Hepatocyte (in vitro differentiated cells): ENCODE measurements around the gene SGMS1. TPM values are rescaled to one million over a fixed set of nuclear protein-coding genes. Genes with fewer than 3 reads are reported as not detected.

Source experiments
- DNase-seq: peaks from one replicate; pipeline ENCODE4 v3.0.0-alpha.2; 2016; ENCODE audit warnings: low spot score
- H2AFZ ChIP-seq: fragments of 200-600 bp; sonication (generic); 2 replicates; pipeline ENCODE4 v1.6.0; 2016; ENCODE audit warnings: antibody characterized with exemption, mild to moderate bottlenecking
- H3K27ac ChIP-seq: fragments of 200-600 bp; sonication (generic); 2 replicates; pipeline ENCODE4 v1.5.1; 2016; ENCODE audit warnings: mild to moderate bottlenecking
- H3K27me3 ChIP-seq: fragments of 200-600 bp; sonication (generic); 2 replicates; pipeline ENCODE4 v1.6.1; 2016
- H3K36me3 ChIP-seq: fragments of 200-600 bp; sonication (generic); replicated peaks from 2 replicates; pipeline ENCODE4 v1.5.1; 2016; ENCODE audit warnings: low read depth; ENCODE audit not compliant: insufficient read depth
- H3K4me1 ChIP-seq: fragments of 200-600 bp; sonication (generic); 2 replicates; pipeline ENCODE4 v1.5.1; 2016; ENCODE audit warnings: mild to moderate bottlenecking, moderate library complexity; ENCODE audit not compliant: insufficient read depth
- H3K4me2 ChIP-seq: fragments of 200-600 bp; sonication (generic); 2 replicates; pipeline ENCODE4 v1.6.0; 2016
- H3K4me3 ChIP-seq: fragments of 200-600 bp; sonication (generic); 2 replicates; pipeline ENCODE4 v1.5.1; 2016; ENCODE audit warnings: mild to moderate bottlenecking
- H3K79me2 ChIP-seq: fragments of 200-600 bp; sonication (generic); 2 replicates; pipeline ENCODE4 v1.6.0; 2017; ENCODE audit warnings: mild to moderate bottlenecking
- H3K9me2 ChIP-seq: fragments of 200-600 bp; sonication (generic); replicated peaks from 2 replicates; pipeline ENCODE4 v1.6.0; 2017; ENCODE audit warnings: mild to moderate bottlenecking; ENCODE audit not compliant: insufficient read depth
- H3K9me3 ChIP-seq: fragments of 200-600 bp; sonication (generic); 2 replicates; pipeline ENCODE4 v1.5.1; 2016; ENCODE audit warnings: low read depth, mild to moderate bottlenecking
- H4K20me1 ChIP-seq: fragments of 200-600 bp; sonication (generic); 2 replicates; pipeline ENCODE4 v1.6.0; 2016; ENCODE audit warnings: mild to moderate bottlenecking; ENCODE audit not compliant: insufficient read depth, poor library complexity, severe bottlenecking
- CTCF ChIP-seq: fragments of 200-600 bp; sonication (generic); IDR thresholded peaks from 2 replicates; pipeline ENCODE4 v1.5.1; 2016; ENCODE audit warnings: antibody characterized with exemption, mild to moderate bottlenecking; ENCODE audit not compliant: poor library complexity
- EZH2 ChIP-seq: fragments of 200-600 bp; sonication (generic); IDR thresholded peaks from 2 replicates; pipeline ENCODE4 v1.6.1; 2016; ENCODE audit warnings: antibody characterized with exemption, mild to moderate bottlenecking, borderline replicate concordance
- EZH2phosphoT487 ChIP-seq: fragments of 200-600 bp; sonication (generic); IDR thresholded peaks from one replicate; pipeline ENCODE4 v1.6.1; 2018; ENCODE audit warnings: antibody characterized with exemption, mild to moderate bottlenecking, low read depth, moderate library complexity; ENCODE audit not compliant: unreplicated experiment, severe bottlenecking
- WGBS: methylation state at CpG from one replicate; pipeline ENCODE4 v1.1.6; 2016; ENCODE audit warnings: low lambda C conversion rate; ENCODE audit errors: missing lambda C conversion rate; 5-methylcytosine and 5-hydroxymethylcytosine counted together
- polyA plus RNA-seq: library from polyadenylated mRNA; unstranded; fragments of >200 nt; fragmentation: Nextera tagmentation; extraction: Ambion mirVana; gene quantifications from 2 replicates; pipeline ENCODE4 v1.2.1, GENCODE V29; 2016
- total RNA-seq: library from RNA; depleted of rRNA; stranded (reverse); fragments of >200 nt; gene quantifications from 2 replicates; pipeline ENCODE4 v1.2.3, GENCODE V29; 2014

Gene SGMS1
- total and polyA plus RNA-seq, 2 experiments from 2014 or later: 28.1 to 87.8 TPM

- Histone ChIP-seq H3K4me2 (peak overlapping the region; percentile 68), H3K27me3 (no peaks in the 10 kb centered on the region), H3K79me2 (peaks cover 82% of the 10 kb centered on the region), H4K20me1 (no peaks in the 10 kb centered on the region), H3K9me3 (no peaks in the 10 kb centered on the region), H3K27ac (peak overlapping the region; percentile 52), H3K9me2 (no peaks in the 10 kb centered on the region), H2AFZ (no peak overlapping the region), H3K36me3 (no peaks in the 10 kb centered on the region), H3K4me3 (no peak overlapping the region), H3K4me1 (peaks cover 67% of the 10 kb centered on the region)
- TF ChIP-seq EZH2 (no peak), EZH2phosphoT487 (no peak), CTCF (no peak)
- DNase-seq: peak; percentile 79
- 5% methylated on average over 1 of the region's 1 CpG for WGBS
Observed at GRCh38 chr10:50605269-50605950, 18.3 kb downstream of the SGMS1 start.

GRCh38 chr10:50604809-50605208, 18.9 kb downstream of the SGMS1 start:
- no peaks in the 10 kb centered on the region for H3K27me3 ChIP-seq
- 9% methylated on average over 3 of the region's 3 CpGs for WGBS
- H2AFZ ChIP-seq: no peak overlapping the region
- no peak overlapping the region for H3K4me3 ChIP-seq
- no peak for TF ChIP-seq EZH2
- no peak for TF ChIP-seq EZH2phosphoT487
- TF ChIP-seq CTCF: no peak
- H3K4me2 ChIP-seq: peak overlapping the region; percentile 68
- H3K9me3 ChIP-seq: no peaks in the 10 kb centered on the region
- H3K9me2 ChIP-seq: no peaks in the 10 kb centered on the region
- no peak for DNase-seq
- H3K79me2 ChIP-seq: peaks cover 80% of the 10 kb centered on the region
- no peaks in the 10 kb centered on the region for H3K36me3 ChIP-seq
- peak overlapping the region; percentile 52 for H3K27ac ChIP-seq
- peaks cover 66% of the 10 kb centered on the region for H3K4me1 ChIP-seq
- H4K20me1 ChIP-seq: no peaks in the 10 kb centered on the region

GRCh38 chr10:50604049-50604640, 19.6 kb downstream of the SGMS1 start:
- Histone ChIP-seq H3K4me3 (peak overlapping the region; percentile 7), H3K27ac (peak overlapping the region; percentile 52), H3K4me2 (peak overlapping the region; percentile 68), H3K9me3 (no peaks in the 10 kb centered on the region), H3K36me3 (no peaks in the 10 kb centered on the region), H3K9me2 (no peaks in the 10 kb centered on the region), H3K79me2 (peaks cover 80% of the 10 kb centered on the region), H2AFZ (no peak overlapping the region), H3K4me1 (peaks cover 69% of the 10 kb centered on the region), H4K20me1 (no peaks in the 10 kb centered on the region), H3K27me3 (no peaks in the 10 kb centered on the region)
- DNase-seq: no peak
- TF ChIP-seq EZH2phosphoT487: no peak
- peak; percentile 6 for TF ChIP-seq CTCF
- 20% methylated on average over 8 of the region's 8 CpGs for WGBS
